ENCODE results near the gene ALCAM.

Gene ALCAM

DNA sequence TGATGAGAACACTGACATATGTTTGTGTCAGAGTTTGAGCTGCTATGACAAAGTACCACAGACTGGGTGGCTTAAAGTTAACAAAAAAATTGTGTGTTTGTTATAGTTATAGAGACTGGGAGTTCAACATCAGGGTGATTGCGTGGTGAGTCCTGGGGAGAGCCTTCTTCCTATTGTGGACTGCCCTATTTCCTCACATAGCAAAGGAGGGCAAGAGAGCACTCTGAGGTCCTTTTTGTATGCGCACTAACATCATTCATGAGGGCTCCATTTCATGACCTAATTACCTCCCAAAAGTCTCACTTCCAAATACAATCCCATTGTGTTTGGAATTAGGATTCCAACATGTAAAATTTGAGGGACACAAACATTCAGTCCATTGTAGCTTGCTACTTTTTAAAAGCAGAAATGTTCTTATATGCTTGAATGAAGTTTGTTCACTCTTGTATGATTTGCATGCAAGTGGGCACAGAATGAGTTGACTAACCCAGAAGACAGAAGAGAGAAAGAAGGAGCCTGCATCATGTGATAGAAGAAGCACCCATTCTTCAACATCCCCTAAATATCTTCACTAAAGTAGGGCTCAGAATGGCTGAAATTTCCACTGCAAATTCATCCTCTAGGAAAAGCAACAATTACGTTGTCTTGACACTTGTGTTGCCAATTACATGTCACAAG is 18.9 kb upstream of the ALCAM start:
- no peak for DNase-seq (ENCODE audit: low read depth)
- no peak overlapping the region for H3K4me3 ChIP-seq (ENCODE audit: control insufficient read depth, low read depth, low read length)
- TF ChIP-seq, protein P1, sequence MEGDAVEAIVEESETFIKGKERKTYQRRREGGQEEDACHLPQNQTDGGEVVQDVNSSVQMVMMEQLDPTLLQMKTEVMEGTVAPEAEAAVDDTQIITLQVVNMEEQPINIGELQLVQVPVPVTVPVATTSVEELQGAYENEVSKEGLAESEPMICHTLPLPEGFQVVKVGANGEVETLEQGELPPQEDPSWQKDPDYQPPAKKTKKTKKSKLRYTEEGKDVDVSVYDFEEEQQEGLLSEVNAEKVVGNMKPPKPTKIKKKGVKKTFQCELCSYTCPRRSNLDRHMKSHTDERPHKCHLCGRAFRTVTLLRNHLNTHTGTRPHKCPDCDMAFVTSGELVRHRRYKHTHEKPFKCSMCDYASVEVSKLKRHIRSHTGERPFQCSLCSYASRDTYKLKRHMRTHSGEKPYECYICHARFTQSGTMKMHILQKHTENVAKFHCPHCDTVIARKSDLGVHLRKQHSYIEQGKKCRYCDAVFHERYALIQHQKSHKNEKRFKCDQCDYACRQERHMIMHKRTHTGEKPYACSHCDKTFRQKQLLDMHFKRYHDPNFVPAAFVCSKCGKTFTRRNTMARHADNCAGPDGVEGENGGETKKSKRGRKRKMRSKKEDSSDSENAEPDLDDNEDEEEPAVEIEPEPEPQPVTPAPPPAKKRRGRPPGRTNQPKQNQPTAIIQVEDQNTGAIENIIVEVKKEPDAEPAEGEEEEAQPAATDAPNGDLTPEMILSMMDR (IDR thresholded peaks at IDR 0.05; ENCODE audit: control insufficient read depth, insufficient read depth, low read depth, low read length, missing control alignments): no peak

DNA sequence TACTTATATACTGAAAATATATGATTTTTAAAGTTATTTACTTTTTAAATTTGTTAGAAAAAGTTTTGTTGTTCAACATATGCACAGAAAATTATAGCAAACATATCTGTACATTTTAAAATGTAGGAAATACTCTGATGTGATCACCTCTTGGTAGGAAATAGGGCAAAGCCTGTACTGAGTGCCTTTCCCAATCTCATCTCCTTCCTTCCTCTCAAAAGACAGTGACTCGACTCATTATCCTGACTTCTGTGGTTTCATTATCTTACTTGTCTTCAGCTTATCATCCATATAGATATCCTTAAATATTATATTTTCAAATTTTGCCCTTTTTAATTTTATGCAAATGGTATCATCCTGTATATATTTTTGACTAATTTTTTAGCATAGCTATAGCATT is 18.4 kb upstream of the ALCAM start:
- TF ChIP-seq, protein P1 (IDR thresholded peaks at IDR 0.05; ENCODE audit: control insufficient read depth, insufficient read depth, low read depth, low read length, missing control alignments): no peak
- no peak overlapping the region for H3K4me3 ChIP-seq (ENCODE audit: control insufficient read depth, low read depth, low read length)
- DNase-seq (ENCODE audit: low read depth): no peak

DNA sequence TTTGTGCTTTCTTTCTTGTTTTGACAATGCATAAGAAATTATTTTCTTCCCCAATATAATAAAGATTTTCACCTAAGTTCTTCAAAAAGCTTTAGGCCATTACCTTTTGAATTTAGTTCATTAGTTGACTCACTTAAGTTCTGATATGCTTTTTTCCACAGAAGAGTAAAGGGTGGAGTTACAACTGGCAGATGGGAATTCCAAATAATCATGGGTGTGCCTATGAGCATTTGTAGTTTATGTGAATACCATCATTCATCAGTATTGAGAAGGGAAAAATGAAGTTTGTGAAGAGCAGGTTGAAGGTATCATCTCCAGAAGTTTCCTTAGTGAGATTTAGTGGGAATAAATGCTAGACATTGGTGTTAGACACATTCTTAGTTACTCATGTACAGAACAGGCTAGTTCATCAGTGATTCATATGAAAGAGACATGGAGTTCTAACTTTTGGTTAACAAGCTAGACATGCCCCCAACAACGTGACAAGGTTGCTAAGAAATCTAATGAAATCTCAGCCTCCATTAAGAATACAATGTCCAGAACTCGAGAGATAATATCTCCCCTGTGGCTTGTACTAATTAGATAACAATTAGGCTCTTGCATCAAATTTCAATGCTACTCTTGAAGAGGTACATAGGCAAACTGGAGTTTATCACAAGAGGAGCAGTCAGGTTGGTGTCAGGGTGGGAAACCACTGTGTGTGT is 16.9 kb upstream of the ALCAM start:
- DNase-seq (ENCODE audit: low read depth): no peak
- TF ChIP-seq, protein P1 (IDR thresholded peaks at IDR 0.05; ENCODE audit: control insufficient read depth, insufficient read depth, low read depth, low read length, missing control alignments): no peak
- no peak overlapping the region for H3K4me3 ChIP-seq (ENCODE audit: control insufficient read depth, low read depth, low read length)

DNA sequence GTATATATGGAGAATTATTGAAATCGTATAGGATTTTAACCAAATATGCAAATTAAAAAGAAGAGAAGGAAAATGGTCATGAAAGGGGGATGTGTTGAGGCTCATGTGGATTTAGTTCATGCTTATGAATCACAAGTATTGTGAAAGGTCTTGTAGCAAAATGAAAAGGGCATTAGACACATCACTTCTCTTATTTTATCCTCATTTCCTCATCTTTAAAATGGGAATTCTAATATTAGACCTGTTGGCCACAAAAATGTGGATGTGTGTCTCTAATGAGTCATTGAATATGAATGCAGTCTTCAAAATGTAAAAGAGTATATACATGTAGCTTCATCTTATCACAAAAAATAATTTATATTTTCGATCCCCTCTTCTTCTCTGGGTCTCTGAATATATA is 14.9 kb upstream of the ALCAM start:
- TF ChIP-seq, protein P1 (IDR thresholded peaks at IDR 0.05; ENCODE audit: control insufficient read depth, insufficient read depth, low read depth, low read length, missing control alignments): no peak
- no peak overlapping the region for H3K4me3 ChIP-seq (ENCODE audit: control insufficient read depth, low read depth, low read length)
- DNase-seq (ENCODE audit: low read depth): no peak

GRCh38 chr3:105352976-105353375 is 13.7 kb upstream of the ALCAM start:
- H3K4me3 ChIP-seq (ENCODE audit: control insufficient read depth, low read depth, low read length): no peak overlapping the region
- TF ChIP-seq, protein P1 (IDR thresholded peaks at IDR 0.05; ENCODE audit: control insufficient read depth, insufficient read depth, low read depth, low read length, missing control alignments): no peak
- no peak for DNase-seq (ENCODE audit: low read depth)

GRCh38 chr3:105353485-105354161 is 13.1 kb upstream of the ALCAM start:
- TF ChIP-seq, protein P1 (IDR thresholded peaks at IDR 0.05; ENCODE audit: control insufficient read depth, insufficient read depth, low read depth, low read length, missing control alignments): no peak
- peak overlapping the region; percentile 31 for H3K4me3 ChIP-seq (ENCODE audit: control insufficient read depth, low read depth, low read length)
- DNase-seq (ENCODE audit: low read depth): no peak
